Heart right ventricle (tissue), 16 donors: ENCODE measurements around the gene UGT1A7. TPM values are rescaled to one million over a fixed set of nuclear protein-coding genes. Genes with fewer than 3 reads are reported as not detected.

Experiments
- ATAC-seq, 8 donors: fragments of 200-7000 bp; cut with Tn5 transposase; one replicate each; pipeline ENCODE4 v1.9.1; 2020; ENCODE audit warnings: mild to moderate bottlenecking in 8 of 8, moderate library complexity in 8 of 8, moderate number of reproducible peaks in 1 of 8
- DNase-seq, 2 donors: peaks; one replicate each; pipeline ENCODE4 v3.0.0-alpha.2; 2020
- H3K27ac ChIP-seq, 10 donors: fragments of 200-600 bp; sonication (generic) in 2 of 10; one replicate each; pipeline versions ENCODE4 v1.5.0 to v1.8.0; 2020 to 2022; ENCODE audit warnings: mild to moderate bottlenecking in 3 of 10
- H3K27me3 ChIP-seq, 7 donors: fragments of 200-600 bp; one replicate each; pipeline ENCODE4 v1.8.0; 2021 to 2022; ENCODE audit warnings: mild to moderate bottlenecking in 2 of 7
- H3K36me3 ChIP-seq, 9 donors: fragments of 200-600 bp; sonication (generic) in 1 of 9; one replicate each; pipeline versions ENCODE4 v1.5.0 to v1.8.0; 2020 to 2022; ENCODE audit warnings: mild to moderate bottlenecking in 2 of 9
- H3K4me1 ChIP-seq, 9 donors: fragments of 200-600 bp; sonication (generic) in 1 of 9; one replicate each; pipeline versions ENCODE4 v1.5.0 to v1.8.0; 2020 to 2022; ENCODE audit warnings: mild to moderate bottlenecking in 4 of 9
- H3K4me3 ChIP-seq, 10 donors: fragments of 200-600 bp; sonication (generic) in 2 of 10; one replicate each; pipeline versions ENCODE4 v1.5.0 to v1.8.0; 2020 to 2022; ENCODE audit warnings: mild to moderate bottlenecking in 7 of 10, moderate library complexity in 2 of 10
- H3K9me3 ChIP-seq, 11 donors: fragments of 200-600 bp in 10 of 11; sonication (generic) in 2 of 11; one replicate each; pipeline versions ENCODE4 v1.5.0 to v1.8.0; 2013 to 2022; ENCODE audit warnings: mild to moderate bottlenecking in 2 of 11, control low read depth in 1 of 11, moderate library complexity in 1 of 11
- CTCF ChIP-seq, 9 donors: fragments of 200-600 bp; sonication (generic) in 2 of 9; IDR thresholded peaks; one replicate each; pipeline versions ENCODE4 v1.5.0 to v1.8.0; 2021 to 2022; ENCODE audit warnings: antibody characterized with exemption in 9 of 9, mild to moderate bottlenecking in 5 of 9, moderate library complexity in 1 of 9
- WGBS, 2 donors: extraction: QIAGEN DNeasy Blood & Tissue Kit; methylation state at CpG; one replicate each; pipeline ENCODE4 v1.1.7; 2013; ENCODE audit warnings: inconsistent platforms in 1 of 2; 5-methylcytosine and 5-hydroxymethylcytosine counted together
- intact Hi-C, 10 donors: fragments of 100-400 bp; cut with DNase I; formaldehyde crosslinking; loops; one replicate each; pipeline versions ENCODE4 v1.11.1 to v1.14.2; 2022
- polyA plus RNA-seq, 2 donors: library from polyadenylated mRNA; stranded (reverse); fragments of 200-250 nt; gene quantifications; one replicate each; pipeline ENCODE4 v1.2.3, GENCODE V29; 2013
- total RNA-seq, 10 donors: library from RNA; stranded (reverse); fragmentation: NEBNext Ultra II Directional in 3 of 10; extraction: Animal tissue kit (Norgen Biotek cat#: 25700) in 3 of 10; gene quantifications; one replicate each; pipeline versions ENCODE4 v1.2.1 to v1.2.4, GENCODE V29; 2021 to 2023
- donor health status: Arrhythmogenic right ventricular cardiomyopathy.
- donor health status: ischemic (EF 13 %, LVEDD 7.1; RV severe dilation, severe dysfunction).
- donor health status: healthy with polysubstance abuse.
- donor health status: DM: no; HTN: yes; CAD: no.
- donor health status: DM: no; HTN: no; CAD: no.
- donor health status: ischemic (EF 25% LVEDD 6.9; RV normal size, moderate dysfunction).
- donor health status: ischemic (EF 25% LVEDD 5.7; RV mildly dilated, moderate dysfunction).
- donor health status: healthy.
- donor health status: DM: yes; HTN: yes; CAD: no.
- donor health status: Ischemic cardiomyopathy.
- donor health status: ischemic (EF 35%, LVEDD 5.7; RV mildly dilated, moderate dysfunction).
- donor health status: nonischemic (EF 11% LVEDD 7.7; RV severe dilation, severe dysfunction).
- donor health status: DM: yes; HTN: yes; CAD: no.
- donor health status: PGD.
- donor health status: ischemic (EF 29% LVEDD 5.4; RV normal size, mild dysfunction).
- donor health status: nonischemic (EF 23%, LVEDD 6.1; RV moderate dilation, normal function).

Gene UGT1A7
- total and polyA plus RNA-seq, 12 donors: 0.01 TPM; not detected in 11

- no peaks in the 10 kb centered on the region for H3K4me1 ChIP-seq
- DNase-seq: no peak
- peaks cover 0 to 3% (median 0%) of the 10 kb centered on the region in 11 donors for H3K9me3 ChIP-seq
- 66 to 70% methylated on average over 4 of the region's 4 CpGs for WGBS, 2 donors
- intact Hi-C loops: no loop called here
- H3K4me3 ChIP-seq: no peak overlapping the region
- TF ChIP-seq CTCF (IDR thresholded peaks at IDR 0.05): no peak
- no peak overlapping the region for H3K27ac ChIP-seq
- no peaks in the 10 kb centered on the region for H3K36me3 ChIP-seq
- no peak for ATAC-seq
- peaks cover 0 to 36% (median 14%) of the 10 kb centered on the region in 7 donors for H3K27me3 ChIP-seq
Measured at GRCh38 chr2:233811087-233811486, 129.4 kb downstream of the UGT1A7 start.

GRCh38 chr2:233811732-233812131 lies 130.0 kb downstream of the UGT1A7 start:
- H3K4me3 ChIP-seq: no peak overlapping the region
- H3K27ac ChIP-seq: no peak overlapping the region
- no peaks in the 10 kb centered on the region for H3K36me3 ChIP-seq
- ATAC-seq: no peak
- 89% methylated on average over 8 of the region's 8 CpGs for WGBS, 2 donors
- TF ChIP-seq CTCF (IDR thresholded peaks at IDR 0.05): no peak
- no peak for DNase-seq
- peaks cover 0 to 9% (median 0%) of the 10 kb centered on the region in 11 donors for H3K9me3 ChIP-seq
- H3K4me1 ChIP-seq: no peaks in the 10 kb centered on the region
- peaks cover 0 to 38% (median 14%) of the 10 kb centered on the region in 7 donors for H3K27me3 ChIP-seq
- intact Hi-C loops: no loop called here

- no peak for DNase-seq
- H3K4me3 ChIP-seq: no peak overlapping the region
- no peaks in the 10 kb centered on the region for H3K36me3 ChIP-seq
- ATAC-seq: no peak
- H3K9me3 ChIP-seq: peaks cover 0 to 9% (median 0%) of the 10 kb centered on the region in 11 donors
- peaks cover 0 to 43% (median 9%) of the 10 kb centered on the region in 7 donors for H3K27me3 ChIP-seq
- TF ChIP-seq CTCF (IDR thresholded peaks at IDR 0.05): no peak
- WGBS, 2 donors: 66 to 67% methylated on average over 3 of the region's 3 CpGs
- intact Hi-C loops: no loop called here
- H3K4me1 ChIP-seq: no peaks in the 10 kb centered on the region
- no peak overlapping the region for H3K27ac ChIP-seq
Measured at GRCh38 chr2:233813236-233814055, 131.7 kb downstream of the UGT1A7 start.

GRCh38 chr2:233814056-233814835 lies 132.5 kb downstream of the UGT1A7 start:
- peaks cover 0 to 40% (median 3%) of the 10 kb centered on the region in 7 donors for H3K27me3 ChIP-seq
- H3K4me1 ChIP-seq: no peaks in the 10 kb centered on the region
- intact Hi-C loops: no loop called here
- ATAC-seq: no peak
- H3K27ac ChIP-seq: no peak overlapping the region
- no peaks in the 10 kb centered on the region for H3K36me3 ChIP-seq
- no peak for TF ChIP-seq CTCF (IDR thresholded peaks at IDR 0.05)
- 52 to 73% methylated on average over 2 of the region's 2 CpGs for WGBS, 2 donors
- H3K4me3 ChIP-seq: no peak overlapping the region
- H3K9me3 ChIP-seq: peaks cover 0 to 9% (median 0%) of the 10 kb centered on the region in 11 donors
- no peak for DNase-seq
